Mesothelial cell of epicardium (in vitro differentiated cells): ENCODE results near the gene AGBL1. TPM values are rescaled to one million over a fixed set of nuclear protein-coding genes. Genes with fewer than 3 reads are reported as not detected.

Experiments used
- DNase-seq, 2 experiments: peaks; one replicate each; pipeline ENCODE4 v3.0.0; 2021; ENCODE audit warnings: low spot score in 2 of 2; ENCODE audit not compliant: unreplicated experiment in 2 of 2
- H3K27ac Mint-ChIP-seq: 2 replicates; pipeline ENCODE4 v1.8.0; 2021; ENCODE audit warnings: mixed read lengths
- H3K27me3 Mint-ChIP-seq: 2 replicates; pipeline ENCODE4 v1.8.0; 2021; ENCODE audit warnings: low read depth, mixed read lengths
- H3K36me3 Mint-ChIP-seq: 2 replicates; pipeline ENCODE4 v1.8.0; 2021; ENCODE audit warnings: mixed read lengths
- H3K4me1 Mint-ChIP-seq: 2 replicates; pipeline ENCODE4 v1.8.0; 2021; ENCODE audit warnings: mixed read lengths
- H3K4me3 Mint-ChIP-seq: 2 replicates; pipeline ENCODE4 v1.8.0; 2021; ENCODE audit warnings: mild to moderate bottlenecking, moderate library complexity, mixed read lengths
- H3K9me3 Mint-ChIP-seq: 2 replicates; pipeline ENCODE4 v1.8.0; 2021; ENCODE audit warnings: mixed read lengths
- total RNA-seq: library from RNA; stranded (reverse); gene quantifications from 3 replicates; pipeline ENCODE4 v1.2.1, GENCODE V29; 2021
- TF ChIP-seq, protein P1 (sequence below): fragments of 200-600 bp; sonication (generic); IDR thresholded peaks from one replicate; pipeline ENCODE4 v1.5.0; 2021; ENCODE audit warnings: antibody characterized with exemption; ENCODE audit not compliant: unreplicated experiment

The AGBL1 gene
- total RNA-seq, 1 donor from 2014 or later, result not detected

DNA sequence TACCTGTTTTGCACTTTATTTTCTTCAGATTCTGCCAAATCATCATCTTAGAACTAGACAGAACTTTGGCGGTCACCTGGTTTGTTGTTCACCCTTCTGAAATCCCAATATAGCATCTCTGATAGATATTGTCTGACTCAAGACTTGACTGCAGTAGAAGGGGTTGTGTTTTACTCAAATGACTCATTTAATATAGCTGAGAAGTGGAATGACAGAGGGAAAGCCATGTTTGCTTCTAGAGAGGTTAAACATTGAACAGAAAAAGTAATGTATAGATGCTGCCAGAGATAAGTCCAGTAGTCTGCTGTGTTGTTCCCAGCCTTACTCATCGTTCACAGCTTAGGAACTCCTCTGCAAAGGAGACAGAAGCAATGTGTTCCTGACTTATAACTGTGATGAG, 402.0 kb downstream of the AGBL1 start:
- no peak overlapping the region for H3K4me3 Mint-ChIP-seq
- no peaks in the 10 kb centered on the region for H3K9me3 Mint-ChIP-seq
- H3K27me3 Mint-ChIP-seq, result peaks cover 22% of the 10 kb centered on the region
- H3K36me3 Mint-ChIP-seq, result no peaks in the 10 kb centered on the region
- H3K27ac Mint-ChIP-seq, result no peak overlapping the region
- DNase-seq, result no peak
- TF ChIP-seq, protein P1, sequence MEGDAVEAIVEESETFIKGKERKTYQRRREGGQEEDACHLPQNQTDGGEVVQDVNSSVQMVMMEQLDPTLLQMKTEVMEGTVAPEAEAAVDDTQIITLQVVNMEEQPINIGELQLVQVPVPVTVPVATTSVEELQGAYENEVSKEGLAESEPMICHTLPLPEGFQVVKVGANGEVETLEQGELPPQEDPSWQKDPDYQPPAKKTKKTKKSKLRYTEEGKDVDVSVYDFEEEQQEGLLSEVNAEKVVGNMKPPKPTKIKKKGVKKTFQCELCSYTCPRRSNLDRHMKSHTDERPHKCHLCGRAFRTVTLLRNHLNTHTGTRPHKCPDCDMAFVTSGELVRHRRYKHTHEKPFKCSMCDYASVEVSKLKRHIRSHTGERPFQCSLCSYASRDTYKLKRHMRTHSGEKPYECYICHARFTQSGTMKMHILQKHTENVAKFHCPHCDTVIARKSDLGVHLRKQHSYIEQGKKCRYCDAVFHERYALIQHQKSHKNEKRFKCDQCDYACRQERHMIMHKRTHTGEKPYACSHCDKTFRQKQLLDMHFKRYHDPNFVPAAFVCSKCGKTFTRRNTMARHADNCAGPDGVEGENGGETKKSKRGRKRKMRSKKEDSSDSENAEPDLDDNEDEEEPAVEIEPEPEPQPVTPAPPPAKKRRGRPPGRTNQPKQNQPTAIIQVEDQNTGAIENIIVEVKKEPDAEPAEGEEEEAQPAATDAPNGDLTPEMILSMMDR, result no peak
- no peaks in the 10 kb centered on the region for H3K4me1 Mint-ChIP-seq

DNA sequence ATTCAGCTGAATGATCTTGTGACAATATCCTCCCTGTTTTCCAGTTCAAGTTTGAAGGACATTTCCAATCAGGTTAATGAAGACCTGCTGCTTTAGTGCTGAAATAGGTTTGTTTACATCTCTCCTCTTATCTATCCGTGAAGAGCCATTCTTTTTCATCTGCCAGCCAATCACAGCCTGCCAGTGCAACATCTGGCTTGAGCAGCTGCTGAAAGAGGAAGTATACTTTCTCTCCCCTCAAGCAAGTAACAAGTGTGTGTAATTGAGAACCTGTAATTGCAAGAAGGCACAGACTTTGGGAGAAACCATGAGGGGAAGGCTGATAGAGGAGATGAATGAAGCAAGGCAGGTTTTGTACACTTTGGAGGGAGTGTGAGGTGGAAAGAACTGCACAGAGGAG, 404.3 kb downstream of the AGBL1 start:
- peaks cover 26% of the 10 kb centered on the region for H3K27me3 Mint-ChIP-seq
- DNase-seq, result no peak
- no peaks in the 10 kb centered on the region for H3K9me3 Mint-ChIP-seq
- TF ChIP-seq, protein P1, result no peak
- H3K27ac Mint-ChIP-seq, result no peak overlapping the region
- H3K4me3 Mint-ChIP-seq, result no peak overlapping the region
- H3K4me1 Mint-ChIP-seq, result no peaks in the 10 kb centered on the region
- H3K36me3 Mint-ChIP-seq, result no peaks in the 10 kb centered on the region

DNA sequence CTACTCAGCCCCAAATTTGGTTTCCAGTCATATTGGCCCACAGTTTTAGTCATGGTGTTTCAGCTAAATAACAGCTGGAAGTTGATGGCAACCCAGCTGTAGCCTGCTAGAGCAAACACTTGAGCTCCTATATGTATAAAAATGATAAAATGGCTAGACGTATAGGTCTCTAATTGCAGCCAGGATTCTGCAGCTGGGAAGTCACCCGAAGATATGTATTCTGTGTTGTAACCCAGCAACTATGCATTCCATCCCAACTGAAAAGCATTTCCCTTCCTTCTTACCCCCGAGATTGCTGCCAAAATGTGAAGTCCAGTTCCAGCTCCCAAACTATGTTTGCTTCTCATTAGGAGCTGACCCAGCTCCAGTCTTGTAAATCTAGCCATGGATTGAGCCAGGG, 408.4 kb downstream of the AGBL1 start:
- DNase-seq, result no peak
- peaks cover 4% of the 10 kb centered on the region for H3K4me1 Mint-ChIP-seq
- TF ChIP-seq, protein P1, result no peak
- no peak overlapping the region for H3K4me3 Mint-ChIP-seq
- H3K27me3 Mint-ChIP-seq, result peaks cover 23% of the 10 kb centered on the region
- no peaks in the 10 kb centered on the region for H3K36me3 Mint-ChIP-seq
- no peak overlapping the region for H3K27ac Mint-ChIP-seq
- peaks cover 3% of the 10 kb centered on the region for H3K9me3 Mint-ChIP-seq

DNA sequence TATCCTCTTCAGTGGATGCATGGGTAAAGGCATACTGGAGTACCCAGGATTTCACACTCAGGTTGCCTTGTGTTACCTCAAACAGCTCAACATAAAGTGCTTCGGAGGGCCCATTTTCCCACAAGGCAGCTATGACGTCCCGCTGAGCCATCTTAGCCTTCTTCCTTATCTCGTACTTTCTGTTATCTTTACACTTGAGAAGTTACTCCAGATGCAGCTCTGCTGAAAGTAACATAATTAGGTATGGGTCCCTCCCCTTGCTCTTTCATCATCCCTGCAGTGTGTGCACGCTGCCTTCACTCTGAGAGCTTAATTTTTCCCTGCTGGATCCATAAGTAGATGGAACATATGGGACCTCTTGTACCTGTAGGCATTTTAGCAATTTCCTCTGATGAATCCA, 410.3 kb downstream of the AGBL1 start:
- Mint-ChIP-seq H3K27me3 (peaks cover 17% of the 10 kb centered on the region), H3K27ac (no peak overlapping the region), H3K4me3 (no peak overlapping the region), H3K9me3 (peaks cover 3% of the 10 kb centered on the region), H3K4me1 (peaks cover 4% of the 10 kb centered on the region), H3K36me3 (no peaks in the 10 kb centered on the region)
- no peak for DNase-seq
- TF ChIP-seq, protein P1, result no peak

GRCh38 chr15:86491118-86491517, 411.4 kb downstream of the AGBL1 start:
- DNase-seq, result no peak
- Mint-ChIP-seq H3K27ac (no peak overlapping the region), H3K4me3 (no peak overlapping the region), H3K27me3 (peaks cover 11% of the 10 kb centered on the region), H3K9me3 (peaks cover 3% of the 10 kb centered on the region), H3K36me3 (no peaks in the 10 kb centered on the region), H3K4me1 (peaks cover 4% of the 10 kb centered on the region)
- TF ChIP-seq, protein P1, result no peak

DNA sequence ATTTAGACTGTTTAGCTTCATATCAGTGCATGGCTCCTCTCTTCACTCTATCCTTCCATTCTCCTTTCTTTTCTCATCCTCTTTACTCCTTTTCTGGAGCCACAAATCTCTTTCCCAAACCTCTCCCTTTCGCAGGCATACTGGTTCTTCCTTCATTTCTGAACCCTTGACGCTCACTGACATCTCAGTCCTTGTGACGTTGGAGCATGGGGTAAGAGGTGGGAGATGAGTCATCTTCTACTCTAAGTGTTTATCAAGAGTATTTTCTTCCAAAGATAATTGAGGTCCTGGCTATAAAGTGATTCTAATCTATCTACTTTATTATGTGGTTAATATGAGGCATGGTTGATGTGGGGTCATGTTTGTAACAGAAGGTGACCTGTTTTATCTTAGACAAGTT, 414.2 kb downstream of the AGBL1 start:
- peaks cover 4% of the 10 kb centered on the region for H3K27me3 Mint-ChIP-seq

More for the DNA sequence above, 414.2 kb downstream of the AGBL1 start:
- peaks cover 4% of the 10 kb centered on the region for H3K4me1 Mint-ChIP-seq
- H3K36me3 Mint-ChIP-seq, result no peaks in the 10 kb centered on the region
- no peak overlapping the region for H3K27ac Mint-ChIP-seq
- peaks cover 3% of the 10 kb centered on the region for H3K9me3 Mint-ChIP-seq
- no peak for DNase-seq
- TF ChIP-seq, protein P1, result no peak
- no peak overlapping the region for H3K4me3 Mint-ChIP-seq
